HepG2 (cell line): ENCODE results near the gene DOLK. TPM values are rescaled to one million over a fixed set of nuclear protein-coding genes. Genes with fewer than 3 reads are reported as not detected.
A peak's percentile ranks its signal among the peaks of the same experiment; 100 is the strongest.

Source experiments
- CAMTA2 ChIP-seq: sonication (generic); formaldehyde crosslinking; IDR thresholded peaks from 2 replicates; pipeline ENCODE4 v1.4.0; 2020; ENCODE audit warnings: mild to moderate bottlenecking, missing genetic modification reagents, borderline replicate concordance
- MBD4 ChIP-seq: IDR thresholded peaks from 2 replicates; pipeline ENCODE4 v1.6.1; 2012; ENCODE audit warnings: low read length, inconsistent platforms, borderline replicate concordance
- NFIC ChIP-seq: IDR thresholded peaks from 2 replicates; pipeline ENCODE4 v1.6.1; 2012; ENCODE audit warnings: mild to moderate bottlenecking, low read length, inconsistent platforms
- ZBTB3 ChIP-seq: sonication (generic); formaldehyde crosslinking; IDR thresholded peaks from 2 replicates; pipeline ENCODE4 v1.4.0; 2020; ENCODE audit warnings: low read depth, mild to moderate bottlenecking, moderate library complexity, missing genetic modification reagents, borderline replicate concordance
- ZC3H13 ChIP-seq: sonication (generic); formaldehyde crosslinking; IDR thresholded peaks from 2 replicates; pipeline ENCODE4 v1.8.1; 2023; ENCODE audit warnings: mild to moderate bottlenecking, missing genetic modification reagents, moderate library complexity
- ZNF10 ChIP-seq: sonication (generic); formaldehyde crosslinking; IDR thresholded peaks from 2 replicates; pipeline ENCODE4 v1.4.0; 2020; ENCODE audit warnings: mild to moderate bottlenecking, low read depth, missing genetic modification reagents, borderline replicate concordance
- ZNF33B ChIP-seq: sonication (generic); formaldehyde crosslinking; IDR thresholded peaks from 2 replicates; pipeline ENCODE4 v1.5.1; 2020; ENCODE audit warnings: mild to moderate bottlenecking, missing genetic modification reagents
- ZNF530 ChIP-seq: sonication (generic); formaldehyde crosslinking; IDR thresholded peaks from 2 replicates; pipeline ENCODE4 v1.5.0; 2020; ENCODE audit warnings: low read depth, mild to moderate bottlenecking, missing genetic modification reagents
- ZNF567 ChIP-seq: sonication (generic); formaldehyde crosslinking; IDR thresholded peaks from 2 replicates; pipeline ENCODE4 v1.8.1; 2023; ENCODE audit warnings: mild to moderate bottlenecking, missing genetic modification reagents, borderline replicate concordance
- ZNF772 ChIP-seq: sonication (generic); formaldehyde crosslinking; IDR thresholded peaks from 2 replicates; pipeline ENCODE4 v1.5.0; 2020; ENCODE audit warnings: mild to moderate bottlenecking, missing genetic modification reagents
- ZNF850 ChIP-seq: sonication (generic); formaldehyde crosslinking; conservative IDR thresholded peaks from 2 replicates; pipeline ENCODE4 v1.9.0; 2021; ENCODE audit warnings: mild to moderate bottlenecking, missing genetic modification reagents
- ZSCAN12 ChIP-seq: sonication (generic); formaldehyde crosslinking; IDR thresholded peaks from 2 replicates; pipeline ENCODE4 v1.9.0; 2021; ENCODE audit warnings: mild to moderate bottlenecking, missing genetic modification reagents
- polyA plus RNA-seq, 8 experiments: library from polyadenylated mRNA; depleted of rRNA in 3 of 8; stranded (reverse) in 7 of 8; unstranded in 1 of 8; fragments of >200 nt; fragmentation: Illumina TruSeq in 4 of 8; extraction: Trizol in 4 of 8; gene quantifications; 2 replicates each; pipeline versions ENCODE4 v1.2.1 to v1.2.3, GENCODE V29; 2011 to 2016; ENCODE audit warnings: low read depth in 4 of 8, missing spikeins in 1 of 8, mixed read lengths in 1 of 8; ENCODE audit not compliant: insufficient read depth in 1 of 8
- total RNA-seq, 5 experiments: library from RNA; depleted of rRNA; stranded (reverse); fragments of >200 nt; fragmentation: Illumina TruSeq; extraction: Trizol; gene quantifications; 2 replicates each; pipeline ENCODE4 v1.2.3, GENCODE V29; 2016; ENCODE audit warnings: low read depth in 1 of 5
- TF ChIP-seq, protein P1 (sequence below): sonication (generic); formaldehyde crosslinking; IDR thresholded peaks from 2 replicates; pipeline ENCODE4; 2020; ENCODE audit warnings: missing genetic modification reagents, mild to moderate bottlenecking, borderline replicate concordance
- TF ChIP-seq, protein P2 (sequence below): sonication (generic); formaldehyde crosslinking; IDR thresholded peaks from 2 replicates; pipeline ENCODE4 v1.5.0; 2020; ENCODE audit warnings: missing genetic modification reagents
- TF ChIP-seq, protein P3 (sequence below): sonication (generic); formaldehyde crosslinking; IDR thresholded peaks from 2 replicates; pipeline ENCODE4 v1.5.0; 2020; ENCODE audit warnings: mild to moderate bottlenecking, missing genetic modification reagents
- TF ChIP-seq, protein P4 (sequence below): sonication (generic); formaldehyde crosslinking; IDR thresholded peaks from 2 replicates; pipeline ENCODE4 v1.5.0; 2020; ENCODE audit warnings: missing genetic modification reagents
- TF ChIP-seq, protein P5 (sequence below): sonication (generic); formaldehyde crosslinking; IDR thresholded peaks from 2 replicates; pipeline ENCODE4 v1.4.0; 2020; ENCODE audit warnings: missing genetic modification reagents, borderline replicate concordance
- TF ChIP-seq, protein P6 (sequence below): IDR thresholded peaks from 2 replicates; pipeline ENCODE4 v1.6.1; 2016; ENCODE audit warnings: mild to moderate bottlenecking, missing biosample characterization, missing genetic modification reagents

The DOLK gene
- total and polyA plus RNA-seq, 2 of the 13 experiments (the other 11 are each of a cell fraction or from before 2014, with no cell fraction given): 15.4 to 18.7 TPM

DNA sequence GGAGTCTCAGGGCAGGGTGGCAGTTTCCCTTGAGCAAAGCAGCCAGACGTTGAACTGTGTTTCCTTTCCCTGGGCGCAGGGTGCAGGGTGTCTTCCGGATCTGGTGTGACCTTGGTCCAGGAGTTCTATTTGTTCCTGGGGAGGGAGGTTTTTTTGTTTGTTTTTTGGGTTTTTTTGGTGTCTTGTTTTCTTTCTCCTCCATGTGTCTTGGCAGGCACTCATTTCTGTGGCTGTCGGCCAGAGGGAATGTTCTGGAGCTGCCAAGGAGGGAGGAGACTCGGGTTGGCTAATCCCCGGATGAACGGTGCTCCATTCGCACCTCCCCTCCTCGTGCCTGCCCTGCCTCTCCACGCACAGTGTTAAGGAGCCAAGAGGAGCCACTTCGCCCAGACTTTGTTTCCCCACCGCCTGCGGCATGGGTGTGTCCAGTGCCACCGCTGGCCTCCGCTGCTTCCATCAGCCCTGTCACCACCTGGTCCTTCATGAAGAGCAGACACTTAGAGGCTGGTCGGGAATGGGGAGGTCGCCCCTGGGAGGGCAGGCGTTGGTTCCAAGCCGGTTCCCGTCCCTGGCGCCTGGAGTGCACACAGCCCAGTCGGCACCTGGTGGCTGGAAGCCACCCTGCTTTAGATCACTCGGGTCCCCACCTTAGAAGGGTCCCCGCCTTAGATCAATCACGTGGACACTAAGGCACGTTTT lies 30.1 kb downstream of the DOLK start (continued):
- TF ChIP-seq, protein P1, sequence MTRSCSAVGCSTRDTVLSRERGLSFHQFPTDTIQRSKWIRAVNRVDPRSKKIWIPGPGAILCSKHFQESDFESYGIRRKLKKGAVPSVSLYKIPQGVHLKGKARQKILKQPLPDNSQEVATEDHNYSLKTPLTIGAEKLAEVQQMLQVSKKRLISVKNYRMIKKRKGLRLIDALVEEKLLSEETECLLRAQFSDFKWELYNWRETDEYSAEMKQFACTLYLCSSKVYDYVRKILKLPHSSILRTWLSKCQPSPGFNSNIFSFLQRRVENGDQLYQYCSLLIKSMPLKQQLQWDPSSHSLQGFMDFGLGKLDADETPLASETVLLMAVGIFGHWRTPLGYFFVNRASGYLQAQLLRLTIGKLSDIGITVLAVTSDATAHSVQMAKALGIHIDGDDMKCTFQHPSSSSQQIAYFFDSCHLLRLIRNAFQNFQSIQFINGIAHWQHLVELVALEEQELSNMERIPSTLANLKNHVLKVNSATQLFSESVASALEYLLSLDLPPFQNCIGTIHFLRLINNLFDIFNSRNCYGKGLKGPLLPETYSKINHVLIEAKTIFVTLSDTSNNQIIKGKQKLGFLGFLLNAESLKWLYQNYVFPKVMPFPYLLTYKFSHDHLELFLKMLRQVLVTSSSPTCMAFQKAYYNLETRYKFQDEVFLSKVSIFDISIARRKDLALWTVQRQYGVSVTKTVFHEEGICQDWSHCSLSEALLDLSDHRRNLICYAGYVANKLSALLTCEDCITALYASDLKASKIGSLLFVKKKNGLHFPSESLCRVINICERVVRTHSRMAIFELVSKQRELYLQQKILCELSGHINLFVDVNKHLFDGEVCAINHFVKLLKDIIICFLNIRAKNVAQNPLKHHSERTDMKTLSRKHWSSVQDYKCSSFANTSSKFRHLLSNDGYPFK (CRISPR knock-in tag): no peak
- TF ChIP-seq MBD4 (no peak), ZNF10 (CRISPR knock-in tag) (no peak), ZNF772 (peak; percentile 81), ZBTB3 (no peak), ZNF567 (CRISPR knock-in tag) (no peak), ZC3H13 (peak; percentile 83), NFIC (peak; percentile 63), ZNF850 (CRISPR knock-in tag) (no peak), CAMTA2 (CRISPR knock-in tag) (no peak), ZNF33B (CRISPR knock-in tag) (no peak), ZSCAN12 (CRISPR knock-in tag) (no peak), ZNF530 (CRISPR knock-in tag) (no peak)
- TF ChIP-seq, protein P2, sequence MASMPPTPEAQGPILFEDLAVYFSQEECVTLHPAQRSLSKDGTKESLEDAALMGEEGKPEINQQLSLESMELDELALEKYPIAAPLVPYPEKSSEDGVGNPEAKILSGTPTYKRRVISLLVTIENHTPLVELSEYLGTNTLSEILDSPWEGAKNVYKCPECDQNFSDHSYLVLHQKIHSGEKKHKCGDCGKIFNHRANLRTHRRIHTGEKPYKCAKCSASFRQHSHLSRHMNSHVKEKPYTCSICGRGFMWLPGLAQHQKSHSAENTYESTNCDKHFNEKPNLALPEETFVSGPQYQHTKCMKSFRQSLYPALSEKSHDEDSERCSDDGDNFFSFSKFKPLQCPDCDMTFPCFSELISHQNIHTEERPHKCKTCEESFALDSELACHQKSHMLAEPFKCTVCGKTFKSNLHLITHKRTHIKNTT: no peak
- TF ChIP-seq, protein P3, sequence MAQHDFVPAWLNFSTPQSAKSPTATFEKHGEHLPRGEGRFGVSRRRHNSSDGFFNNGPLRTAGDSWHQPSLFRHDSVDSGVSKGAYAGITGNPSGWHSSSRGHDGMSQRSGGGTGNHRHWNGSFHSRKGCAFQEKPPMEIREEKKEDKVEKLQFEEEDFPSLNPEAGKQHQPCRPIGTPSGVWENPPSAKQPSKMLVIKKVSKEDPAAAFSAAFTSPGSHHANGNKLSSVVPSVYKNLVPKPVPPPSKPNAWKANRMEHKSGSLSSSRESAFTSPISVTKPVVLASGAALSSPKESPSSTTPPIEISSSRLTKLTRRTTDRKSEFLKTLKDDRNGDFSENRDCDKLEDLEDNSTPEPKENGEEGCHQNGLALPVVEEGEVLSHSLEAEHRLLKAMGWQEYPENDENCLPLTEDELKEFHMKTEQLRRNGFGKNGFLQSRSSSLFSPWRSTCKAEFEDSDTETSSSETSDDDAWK (CRISPR knock-in tag): no peak
- TF ChIP-seq, protein P4, sequence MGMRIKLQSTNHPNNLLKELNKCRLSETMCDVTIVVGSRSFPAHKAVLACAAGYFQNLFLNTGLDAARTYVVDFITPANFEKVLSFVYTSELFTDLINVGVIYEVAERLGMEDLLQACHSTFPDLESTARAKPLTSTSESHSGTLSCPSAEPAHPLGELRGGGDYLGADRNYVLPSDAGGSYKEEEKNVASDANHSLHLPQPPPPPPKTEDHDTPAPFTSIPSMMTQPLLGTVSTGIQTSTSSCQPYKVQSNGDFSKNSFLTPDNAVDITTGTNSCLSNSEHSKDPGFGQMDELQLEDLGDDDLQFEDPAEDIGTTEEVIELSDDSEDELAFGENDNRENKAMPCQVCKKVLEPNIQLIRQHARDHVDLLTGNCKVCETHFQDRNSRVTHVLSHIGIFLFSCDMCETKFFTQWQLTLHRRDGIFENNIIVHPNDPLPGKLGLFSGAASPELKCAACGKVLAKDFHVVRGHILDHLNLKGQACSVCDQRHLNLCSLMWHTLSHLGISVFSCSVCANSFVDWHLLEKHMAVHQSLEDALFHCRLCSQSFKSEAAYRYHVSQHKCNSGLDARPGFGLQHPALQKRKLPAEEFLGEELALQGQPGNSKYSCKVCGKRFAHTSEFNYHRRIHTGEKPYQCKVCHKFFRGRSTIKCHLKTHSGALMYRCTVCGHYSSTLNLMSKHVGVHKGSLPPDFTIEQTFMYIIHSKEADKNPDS (CRISPR knock-in tag): no peak
- TF ChIP-seq, protein P5, sequence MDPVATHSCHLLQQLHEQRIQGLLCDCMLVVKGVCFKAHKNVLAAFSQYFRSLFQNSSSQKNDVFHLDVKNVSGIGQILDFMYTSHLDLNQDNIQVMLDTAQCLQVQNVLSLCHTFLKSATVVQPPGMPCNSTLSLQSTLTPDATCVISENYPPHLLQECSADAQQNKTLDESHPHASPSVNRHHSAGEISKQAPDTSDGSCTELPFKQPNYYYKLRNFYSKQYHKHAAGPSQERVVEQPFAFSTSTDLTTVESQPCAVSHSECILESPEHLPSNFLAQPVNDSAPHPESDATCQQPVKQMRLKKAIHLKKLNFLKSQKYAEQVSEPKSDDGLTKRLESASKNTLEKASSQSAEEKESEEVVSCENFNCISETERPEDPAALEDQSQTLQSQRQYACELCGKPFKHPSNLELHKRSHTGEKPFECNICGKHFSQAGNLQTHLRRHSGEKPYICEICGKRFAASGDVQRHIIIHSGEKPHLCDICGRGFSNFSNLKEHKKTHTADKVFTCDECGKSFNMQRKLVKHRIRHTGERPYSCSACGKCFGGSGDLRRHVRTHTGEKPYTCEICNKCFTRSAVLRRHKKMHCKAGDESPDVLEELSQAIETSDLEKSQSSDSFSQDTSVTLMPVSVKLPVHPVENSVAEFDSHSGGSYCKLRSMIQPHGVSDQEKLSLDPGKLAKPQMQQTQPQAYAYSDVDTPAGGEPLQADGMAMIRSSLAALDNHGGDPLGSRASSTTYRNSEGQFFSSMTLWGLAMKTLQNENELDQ (CRISPR knock-in tag): no peak
- TF ChIP-seq, protein P6, sequence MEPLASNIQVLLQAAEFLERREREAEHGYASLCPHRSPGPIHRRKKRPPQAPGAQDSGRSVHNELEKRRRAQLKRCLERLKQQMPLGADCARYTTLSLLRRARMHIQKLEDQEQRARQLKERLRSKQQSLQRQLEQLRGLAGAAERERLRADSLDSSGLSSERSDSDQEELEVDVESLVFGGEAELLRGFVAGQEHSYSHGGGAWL (CRISPR knock-in tag): peak; percentile 60; the same call in 1 of the 2 replicates
